B cell (primary cell): Measurements from ENCODE around the gene MUC13. TPM values are rescaled to one million over a fixed set of nuclear protein-coding genes. Genes with fewer than 3 reads are reported as not detected.

ENCODE experiments used
- ATAC-seq: fragments of 200-7000 bp; cut with Tn5 transposase; one replicate; pipeline ENCODE4 v1.10.0; 2021; ENCODE audit warnings: low read depth, mild to moderate bottlenecking, moderate number of reproducible peaks, moderate library complexity
- CTCF ChIA-PET: fragments of 350-600 bp; sonication (Branson Sonifier 250); formaldehyde crosslinking; loops from one replicate; lab custom pipeline; 2021; ENCODE audit warnings: antibody characterized with exemption, inconsistent platforms; lab: Charles Lee
- POLR2A ChIA-PET: fragments of 350-600 bp; sonication (Branson Sonifier 250); formaldehyde crosslinking; loops from one replicate; lab custom pipeline; 2021; ENCODE audit warnings: antibody characterized with exemption; lab: Charles Lee
- DNase-seq: peaks from one replicate; pipeline ENCODE4 v3.0.0; 2013
- H2AFZ ChIP-seq: 2 replicates; pipeline ENCODE4 v1.6.1; 2012; ENCODE audit warnings: mild to moderate bottlenecking, low read depth, low read length; ENCODE audit not compliant: insufficient read depth, poor library complexity, severe bottlenecking
- H3K27ac ChIP-seq, 2 donors: 1 replicate in 1 of 2; 2 replicates in 1 of 2; pipeline ENCODE4 v1.5.1; 2012 to 2013; ENCODE audit warnings: low read length in 2 of 2, mild to moderate bottlenecking in 2 of 2, moderate library complexity in 1 of 2
- H3K27me3 ChIP-seq, 4 experiments: fragments of 200-600 bp in 1 of 4; sonication (generic) in 1 of 4; replicated peaks in 1 of 4; 1 replicate in 2 of 4; 2 replicates in 2 of 4; pipeline versions ENCODE4 v1.6.1 to v1.7.0; 2013 to 2016; ENCODE audit warnings: low read length in 3 of 4, mild to moderate bottlenecking in 2 of 4, mixed read lengths in 1 of 4, moderate library complexity in 1 of 4; ENCODE audit not compliant: insufficient read depth in 4 of 4, control insufficient read depth in 3 of 4; ENCODE audit errors: control extremely low read depth in 1 of 4
- H3K36me3 ChIP-seq, 2 experiments: replicated peaks in 1 of 2; 1 replicate in 1 of 2; 2 replicates in 1 of 2; pipeline versions ENCODE4 v1.6.1 to v1.7.1; 2013; ENCODE audit warnings: low read length in 1 of 2; ENCODE audit not compliant: insufficient read depth in 2 of 2, control insufficient read depth in 1 of 2; ENCODE audit errors: control extremely low read depth in 1 of 2, extremely low read depth in 1 of 2
- H3K4me1 ChIP-seq, 2 donors: fragments of 200-600 bp in 1 of 2; sonication (generic) in 1 of 2; 1 replicate in 1 of 2; 2 replicates in 1 of 2; pipeline versions ENCODE4 v1.5.1 to v1.6.1; 2013 to 2017; ENCODE audit warnings: low read length in 2 of 2; ENCODE audit not compliant: control insufficient read depth in 2 of 2, insufficient read depth in 2 of 2
- H3K4me2 ChIP-seq: replicated peaks from 2 replicates; pipeline ENCODE3; 2012; ENCODE audit warnings: mild to moderate bottlenecking, low read depth, low read length; ENCODE audit not compliant: poor library complexity, severe bottlenecking
- H3K4me3 ChIP-seq, 5 experiments: fragments of 200-600 bp in 1 of 5; sonication (generic) in 1 of 5; 1 replicate in 3 of 5; 2 replicates in 2 of 5; pipeline versions ENCODE4 v1.5.1 to v1.7.0; 2011 to 2016; ENCODE audit warnings: low read length in 4 of 5, mild to moderate bottlenecking in 4 of 5, low read depth in 2 of 5, control low read depth in 1 of 5, moderate library complexity in 1 of 5; ENCODE audit not compliant: insufficient read depth in 1 of 5; ENCODE audit errors: control extremely low read depth in 1 of 5, extremely low read depth in 1 of 5
- H3K79me2 ChIP-seq: fragments of 200-600 bp; sonication (generic); one replicate; pipeline ENCODE4 v1.6.0; 2016; ENCODE audit warnings: low read length; ENCODE audit not compliant: control insufficient read depth, insufficient read depth
- H3K9ac ChIP-seq: fragments of 200-600 bp; sonication (generic); 2 replicates; pipeline ENCODE4 v1.6.1; 2017; ENCODE audit warnings: mild to moderate bottlenecking, low read length, moderate library complexity
- H3K9me3 ChIP-seq, 3 donors: one replicate each; pipeline versions ENCODE4 v1.6.1 to v1.7.1; 2013; ENCODE audit warnings: low read length in 2 of 3; ENCODE audit not compliant: control insufficient read depth in 2 of 3, insufficient read depth in 1 of 3; ENCODE audit errors: control extremely low read depth in 1 of 3
- H4K20me1 ChIP-seq: 2 replicates; pipeline ENCODE4 v1.6.0; 2012; ENCODE audit warnings: mild to moderate bottlenecking, low read length; ENCODE audit not compliant: insufficient read depth, control insufficient read depth, poor library complexity, severe bottlenecking
- H3K27ac Mint-ChIP-seq: one replicate; pipeline ENCODE4 v1.8.0; 2021; ENCODE audit warnings: mixed read lengths
- H3K27me3 Mint-ChIP-seq: one replicate; pipeline ENCODE4 v1.8.0; 2021; ENCODE audit warnings: mixed read lengths
- H3K4me1 Mint-ChIP-seq: one replicate; pipeline ENCODE4 v1.8.0; 2021; ENCODE audit warnings: mixed read lengths
- H3K4me3 Mint-ChIP-seq: one replicate; pipeline ENCODE4 v1.8.0; 2021; ENCODE audit warnings: mixed read lengths
- H3K9me3 Mint-ChIP-seq: one replicate; pipeline ENCODE4 v1.8.0; 2022; ENCODE audit warnings: mixed read lengths; ENCODE audit not compliant: insufficient read depth
- CTCF ChIP-seq: fragments of 200-600 bp; IDR thresholded peaks from one replicate; pipeline ENCODE4 v1.8.0; 2022; ENCODE audit warnings: antibody characterized with exemption, mild to moderate bottlenecking
- EZH2 ChIP-seq: IDR thresholded peaks from 2 replicates; pipeline ENCODE4 v1.6.1; 2012; ENCODE audit warnings: borderline replicate concordance, low read depth, mild to moderate bottlenecking, moderate library complexity, low read length; ENCODE audit not compliant: insufficient read depth, poor library complexity, severe bottlenecking
- WGBS: methylation state at CpG from one replicate; pipeline ENCODE4 v1.1.5; 2013; ENCODE audit warnings: missing lambda C conversion rate; ENCODE audit not compliant: insufficient coverage; 5-methylcytosine and 5-hydroxymethylcytosine counted together
- intact Hi-C: fragments of 100-400 bp; cut with micrococcal nuclease; formaldehyde crosslinking; loops from one replicate; pipeline ENCODE4 v1.10.0; 2022
- polyA plus RNA-seq: library from polyadenylated mRNA; depleted of rRNA; stranded (reverse); fragments of >200 nt; gene quantifications from 2 replicates; pipeline ENCODE4 v1.2.3, GENCODE V29; 2012
- total RNA-seq, 2 donors: library from RNA; stranded (reverse); fragments of 120-200 nt in 1 of 2; gene quantifications; 1 replicate in 1 of 2; 2 replicates in 1 of 2; pipeline versions ENCODE4 v1.2.3 to v1.2.4, GENCODE V29; 2013 to 2022

MUC13 gene
- total and polyA plus RNA-seq, 2 donors (not counting 1 experiment from before 2014, with no cell fraction given), result not detected

- peaks cover 22% of the 10 kb centered on the region for H3K27me3 Mint-ChIP-seq
- Histone ChIP-seq H3K9ac (no peak overlapping the region), H3K27ac (no peak overlapping the region), H3K4me1 (no peaks in the 10 kb centered on the region), H2AFZ (no peak overlapping the region), H3K9me3 (no peaks in the 10 kb centered on the region), H3K4me3 (no peak overlapping the region), H4K20me1 (no peaks in the 10 kb centered on the region), H3K36me3 (no peaks in the 10 kb centered on the region), H3K79me2 (no peaks in the 10 kb centered on the region), H3K27me3 (peaks cover 0 to 2% (median 0%) of the 10 kb centered on the region in 4 experiments), H3K4me2 (no peak overlapping the region)
- ChIA-PET CTCF (no interaction called here), POLR2A (no interaction called here)
- ATAC-seq (no peak), DNase-seq (no peak)
- intact Hi-C loops, result no loop called here
- no peak overlapping the region for H3K27ac Mint-ChIP-seq
- H3K9me3 Mint-ChIP-seq, result no peaks in the 10 kb centered on the region
- H3K4me1 Mint-ChIP-seq, result no peaks in the 10 kb centered on the region
- WGBS, result 100% methylated on average over 2 of the region's 2 CpGs
- TF ChIP-seq EZH2, result no peak
- no peak for TF ChIP-seq CTCF
- H3K4me3 Mint-ChIP-seq, result no peak overlapping the region
These were observed 16.0 kb downstream of the MUC13 start for GRCh38 chr3:124918524-124918923.

GRCh38 chr3:124916837-124917409 lies 17.6 kb downstream of the MUC13 start:
- Mint-ChIP-seq H3K4me1 (no peaks in the 10 kb centered on the region), H3K27ac (no peak overlapping the region), H3K4me3 (no peak overlapping the region), H3K27me3 (peaks cover 24% of the 10 kb centered on the region), H3K9me3 (no peaks in the 10 kb centered on the region)
- no peaks in the 10 kb centered on the region for H3K36me3 ChIP-seq
- H3K27me3 ChIP-seq, result peaks cover 0 to 4% (median 1%) of the 10 kb centered on the region in 4 experiments
- no peaks in the 10 kb centered on the region for H3K4me1 ChIP-seq
- no peak overlapping the region for H2AFZ ChIP-seq
- H4K20me1 ChIP-seq, result no peaks in the 10 kb centered on the region
- no peaks in the 10 kb centered on the region for H3K9me3 ChIP-seq
- no peaks in the 10 kb centered on the region for H3K79me2 ChIP-seq
- TF ChIP-seq CTCF (no peak), EZH2 (no peak)
- POLR2A ChIA-PET, result no interaction called here
- no peak overlapping the region for H3K9ac ChIP-seq
- DNase-seq (no peak), ATAC-seq (no peak)
- no peak overlapping the region for H3K4me2 ChIP-seq
- no peak overlapping the region for H3K4me3 ChIP-seq
- H3K27ac ChIP-seq, result no peak overlapping the region
- 88% methylated on average over 6 of the region's 8 CpGs for WGBS
- CTCF ChIA-PET, result interaction anchor here (1.1 kb wide), 1 partner anchor 16 kb away, joined by 3 read pairs; no protein-coding TSS in a partner anchor
- intact Hi-C loops, result no loop called here
